Esophagus muscularis mucosa (tissue), 3 donors: ENCODE data around the gene SLC24A4.

Experiments
- POLR2A ChIP-seq: fragments of 450-650 bp; IDR thresholded peaks from one replicate; pipeline ENCODE4 v1.6.1; 2017; ENCODE audit warnings: antibody characterized with exemption, moderate library complexity, mild to moderate bottlenecking, low read depth
- TF ChIP-seq, protein P1 (sequence below), 3 experiments: fragments of 200-600 bp in 2 of 3; fragments of 450-650 bp in 1 of 3; sonication (generic) in 2 of 3; IDR thresholded peaks; one replicate each; pipeline ENCODE4 v1.5.1; 2017 to 2019; ENCODE audit warnings: antibody characterized with exemption in 3 of 3, mild to moderate bottlenecking in 2 of 3, moderate library complexity in 1 of 3

DNA sequence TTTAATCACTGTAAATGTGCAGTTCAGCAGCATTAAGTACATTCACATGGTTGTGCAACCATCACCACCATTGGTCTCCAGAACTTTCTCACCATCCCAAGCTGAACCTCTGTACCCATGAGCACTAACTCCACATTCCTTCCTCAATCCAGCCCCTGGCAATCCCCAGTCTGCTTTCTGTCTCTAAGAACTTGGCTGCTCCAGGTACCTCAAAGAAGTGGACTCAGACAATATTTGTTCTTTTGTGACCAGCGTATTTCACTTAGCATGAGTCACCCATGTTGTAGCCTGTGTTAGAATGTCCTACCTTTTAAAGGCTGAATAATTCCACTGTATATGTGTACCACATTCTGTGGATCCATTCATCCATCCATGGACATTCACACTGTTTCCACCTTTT is 64.6 kb downstream of the SLC24A4 start:
- TF ChIP-seq, protein P1, sequence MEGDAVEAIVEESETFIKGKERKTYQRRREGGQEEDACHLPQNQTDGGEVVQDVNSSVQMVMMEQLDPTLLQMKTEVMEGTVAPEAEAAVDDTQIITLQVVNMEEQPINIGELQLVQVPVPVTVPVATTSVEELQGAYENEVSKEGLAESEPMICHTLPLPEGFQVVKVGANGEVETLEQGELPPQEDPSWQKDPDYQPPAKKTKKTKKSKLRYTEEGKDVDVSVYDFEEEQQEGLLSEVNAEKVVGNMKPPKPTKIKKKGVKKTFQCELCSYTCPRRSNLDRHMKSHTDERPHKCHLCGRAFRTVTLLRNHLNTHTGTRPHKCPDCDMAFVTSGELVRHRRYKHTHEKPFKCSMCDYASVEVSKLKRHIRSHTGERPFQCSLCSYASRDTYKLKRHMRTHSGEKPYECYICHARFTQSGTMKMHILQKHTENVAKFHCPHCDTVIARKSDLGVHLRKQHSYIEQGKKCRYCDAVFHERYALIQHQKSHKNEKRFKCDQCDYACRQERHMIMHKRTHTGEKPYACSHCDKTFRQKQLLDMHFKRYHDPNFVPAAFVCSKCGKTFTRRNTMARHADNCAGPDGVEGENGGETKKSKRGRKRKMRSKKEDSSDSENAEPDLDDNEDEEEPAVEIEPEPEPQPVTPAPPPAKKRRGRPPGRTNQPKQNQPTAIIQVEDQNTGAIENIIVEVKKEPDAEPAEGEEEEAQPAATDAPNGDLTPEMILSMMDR (IDR thresholded peaks at IDR 0.05) = no peak
- TF ChIP-seq POLR2A = no peak
